Liver (tissue), 9 donors: ENCODE measurements around the gene IFNA6. TPM values are rescaled to one million over a fixed set of nuclear protein-coding genes. Genes with fewer than 3 reads are reported as not detected.
A peak's percentile ranks its signal among the peaks of the same experiment; 100 is the strongest.

Experiments
- DNase-seq: peaks from one replicate; pipeline ENCODE4 v3.0.0-alpha.2; 2017; ENCODE audit warnings: low spot score
- H3K27ac ChIP-seq, 2 donors: one replicate each; pipeline ENCODE4 v1.7.0; 2013; ENCODE audit warnings: inconsistent platforms in 2 of 2, low read length in 2 of 2, control low read depth in 1 of 2, low read depth in 1 of 2, mild to moderate bottlenecking in 1 of 2
- H3K27me3 ChIP-seq, 4 donors: one replicate each; pipeline versions ENCODE4 v1.6.1 to v1.7.0; 2013; ENCODE audit warnings: low read length in 3 of 4, inconsistent platforms in 1 of 4, mild to moderate bottlenecking in 1 of 4, moderate library complexity in 1 of 4; ENCODE audit not compliant: control insufficient read depth in 4 of 4, insufficient read depth in 4 of 4
- H3K36me3 ChIP-seq, 4 donors: one replicate each; pipeline versions ENCODE4 v1.6.1 to v1.7.0; 2013; ENCODE audit warnings: low read length in 3 of 4, mild to moderate bottlenecking in 3 of 4, low read depth in 1 of 4, moderate library complexity in 1 of 4; ENCODE audit not compliant: control insufficient read depth in 4 of 4, insufficient read depth in 3 of 4
- H3K4me1 ChIP-seq, 4 donors: one replicate each; pipeline versions ENCODE4 v1.6.1 to v1.7.0; 2013; ENCODE audit warnings: low read length in 3 of 4, mild to moderate bottlenecking in 3 of 4, moderate library complexity in 1 of 4; ENCODE audit not compliant: control insufficient read depth in 4 of 4, insufficient read depth in 4 of 4
- H3K4me3 ChIP-seq, 3 donors: one replicate each; pipeline versions ENCODE4 v1.6.1 to v1.7.0; 2013; ENCODE audit warnings: low read length in 3 of 3, control low read depth in 1 of 3, low read depth in 1 of 3, mild to moderate bottlenecking in 1 of 3
- H3K9ac ChIP-seq, 2 donors: one replicate each; pipeline ENCODE4 v1.7.0; 2013; ENCODE audit warnings: low read length in 2 of 2, mild to moderate bottlenecking in 2 of 2, moderate library complexity in 2 of 2, control low read depth in 1 of 2, low read depth in 1 of 2
- H3K9me3 ChIP-seq, 4 donors: one replicate each; pipeline versions ENCODE4 v1.6.1 to v1.7.0; 2013; ENCODE audit warnings: low read length in 3 of 4; ENCODE audit not compliant: control insufficient read depth in 4 of 4
- CTCF ChIP-seq: fragments of 150-350 bp; IDR thresholded peaks from 2 replicates; pipeline ENCODE4 v1.5.1; 2017; ENCODE audit warnings: improper control_type of control experiment, low read depth, low read length; ENCODE audit not compliant: missing input control
- EGR1 ChIP-seq, 2 donors: IDR thresholded peaks; 2 replicates each; pipeline ENCODE4 v1.6.1; 2016 to 2018; ENCODE audit warnings: antibody characterized with exemption in 2 of 2, low read depth in 2 of 2
- FOXA1 ChIP-seq: IDR thresholded peaks from 2 replicates; pipeline ENCODE4 v1.6.1; 2016; ENCODE audit warnings: antibody characterized with exemption
- FOXA2 ChIP-seq: IDR thresholded peaks from 2 replicates; pipeline ENCODE4 v1.6.1; 2016; ENCODE audit warnings: antibody characterized with exemption
- NR2F2 ChIP-seq: IDR thresholded peaks from 2 replicates; pipeline ENCODE4 v1.6.1; 2016; ENCODE audit warnings: antibody characterized with exemption
- REST ChIP-seq: IDR thresholded peaks from 2 replicates; pipeline ENCODE4 v1.6.1; 2016; ENCODE audit warnings: antibody characterized with exemption, mild to moderate bottlenecking
- RXRA ChIP-seq, 2 donors: IDR thresholded peaks; 2 replicates each; pipeline ENCODE4 v1.6.1; 2017 to 2018; ENCODE audit warnings: antibody characterized with exemption in 2 of 2, mild to moderate bottlenecking in 1 of 2
- SP1 ChIP-seq: IDR thresholded peaks from 2 replicates; pipeline ENCODE4 v1.6.1; 2018; ENCODE audit warnings: antibody characterized with exemption, mild to moderate bottlenecking
- TAF1 ChIP-seq: conservative IDR thresholded peaks from 2 replicates; pipeline ENCODE4 v1.6.1; 2016; ENCODE audit warnings: antibody characterized with exemption, mild to moderate bottlenecking
- ZBTB33 ChIP-seq: IDR thresholded peaks from 2 replicates; pipeline ENCODE4 v1.6.1; 2016; ENCODE audit warnings: antibody characterized with exemption
- WGBS: extraction: QIAGEN DNeasy Blood & Tissue Kit; methylation state at CpG from one replicate; pipeline ENCODE4 v1.1.7; 2013; 5-methylcytosine and 5-hydroxymethylcytosine counted together
- polyA plus RNA-seq, 2 donors: library from polyadenylated mRNA; stranded (reverse) in 1 of 2; unstranded in 1 of 2; fragments of 200-250 nt in 1 of 2; fragments of >200 nt in 1 of 2; fragmentation: Nextera tagmentation in 1 of 2; extraction: Ambion mirVana in 1 of 2; gene quantifications; one replicate each; pipeline versions ENCODE4 v1.2.1 to v1.2.3, GENCODE V29; 2013 to 2015
- total RNA-seq, 2 donors: library from RNA; depleted of rRNA; stranded (reverse); fragments of >200 nt; gene quantifications; one replicate each; pipeline ENCODE4 v1.2.3, GENCODE V29; 2014
- TF ChIP-seq, protein P1 (sequence below): IDR thresholded peaks from 2 replicates; pipeline ENCODE4 v1.6.1; 2016; ENCODE audit warnings: antibody characterized with exemption
- donor health status: healthy.
- donor health status: healthy.
- donor health status: healthy.
- donor health status: healthy.
- donor health status: healthy.

IFNA6 gene
- total and polyA plus RNA-seq, 4 donors = not detected

- no peak overlapping the region for H3K9ac ChIP-seq
- no peak overlapping the region for H3K27ac ChIP-seq
- H3K27me3 ChIP-seq = no peaks in the 10 kb centered on the region
- TF ChIP-seq NR2F2 (no peak), ZBTB33 (no peak), FOXA2 (no peak), SP1 (no peak), TAF1 (no peak), RXRA (IDR thresholded peaks at IDR 0.05) (no peak), EGR1 (IDR thresholded peaks at IDR 0.05; ENCODE audit: low read depth in 2 of 2) (no peak), REST (no peak), FOXA1 (no peak)
- TF ChIP-seq, protein P1, sequence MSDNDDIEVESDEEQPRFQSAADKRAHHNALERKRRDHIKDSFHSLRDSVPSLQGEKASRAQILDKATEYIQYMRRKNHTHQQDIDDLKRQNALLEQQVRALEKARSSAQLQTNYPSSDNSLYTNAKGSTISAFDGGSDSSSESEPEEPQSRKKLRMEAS = no peak
- no peak for DNase-seq
- H3K9me3 ChIP-seq = no peaks in the 10 kb centered on the region
- 11% methylated on average over 3 of the region's 3 CpGs for WGBS
- H3K4me1 ChIP-seq = peaks cover 6 to 20% (median 16%) of the 10 kb centered on the region in 4 donors
- H3K4me3 ChIP-seq = no peak overlapping the region
- H3K36me3 ChIP-seq = no peaks in the 10 kb centered on the region
Observed at GRCh38 chr9:21316860-21317259, 33.8 kb downstream of the IFNA6 start.

DNA sequence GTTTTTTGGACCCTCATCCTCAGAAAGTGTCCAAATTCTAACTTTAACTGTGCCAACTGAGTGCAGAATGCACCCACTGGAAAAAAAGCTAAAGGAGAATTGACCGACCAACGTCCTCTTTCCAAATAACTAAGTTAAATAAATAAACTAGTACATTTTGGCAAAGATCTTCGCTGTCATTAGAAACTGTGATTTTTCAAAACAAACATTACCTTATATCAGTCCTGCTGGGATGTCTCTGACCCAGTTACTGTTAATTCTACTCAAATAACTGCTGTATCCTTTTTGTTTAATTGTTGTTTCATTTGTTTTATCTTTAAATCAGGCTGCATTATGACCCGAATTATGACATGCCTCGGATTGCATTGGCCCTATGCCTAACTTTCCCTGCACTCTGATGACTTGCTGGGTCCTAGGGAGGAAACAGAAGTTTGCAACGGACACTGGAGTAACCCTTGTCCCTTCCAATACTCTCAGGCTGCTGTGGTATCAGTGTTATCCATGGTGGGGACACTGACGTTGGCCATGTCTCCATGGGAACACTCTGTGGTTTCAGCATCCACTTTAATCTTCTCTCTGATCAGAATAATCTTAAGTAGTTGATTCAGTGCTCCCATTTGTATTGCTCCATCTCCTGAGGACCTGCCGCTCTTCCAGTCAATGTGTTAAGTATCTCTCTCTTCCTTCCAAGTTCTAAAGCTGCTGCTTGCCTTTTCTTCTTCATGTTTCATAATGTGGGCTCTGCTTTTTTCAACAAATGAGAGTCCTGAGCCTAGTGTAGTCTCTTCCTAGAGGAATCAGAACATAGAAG, 34.5 kb downstream of the IFNA6 start:
- peak overlapping the region in 1 of 2 donors; percentile 17 for H3K27ac ChIP-seq
- H3K4me1 ChIP-seq = peaks cover 6 to 20% (median 16%) of the 10 kb centered on the region in 4 donors
- H3K9me3 ChIP-seq = no peaks in the 10 kb centered on the region
- H3K9ac ChIP-seq = no peak overlapping the region
- no peaks in the 10 kb centered on the region for H3K36me3 ChIP-seq
- no peak for TF ChIP-seq CTCF
- TF ChIP-seq RXRA (IDR thresholded peaks at IDR 0.05) = peak; percentile 19 to 20
- H3K27me3 ChIP-seq = no peaks in the 10 kb centered on the region
- WGBS = 23% methylated on average over 8 of the region's 8 CpGs
- no peak for DNase-seq
- H3K4me3 ChIP-seq = no peak overlapping the region
